ENCODE data around the gene SEMA6A.

DNA sequence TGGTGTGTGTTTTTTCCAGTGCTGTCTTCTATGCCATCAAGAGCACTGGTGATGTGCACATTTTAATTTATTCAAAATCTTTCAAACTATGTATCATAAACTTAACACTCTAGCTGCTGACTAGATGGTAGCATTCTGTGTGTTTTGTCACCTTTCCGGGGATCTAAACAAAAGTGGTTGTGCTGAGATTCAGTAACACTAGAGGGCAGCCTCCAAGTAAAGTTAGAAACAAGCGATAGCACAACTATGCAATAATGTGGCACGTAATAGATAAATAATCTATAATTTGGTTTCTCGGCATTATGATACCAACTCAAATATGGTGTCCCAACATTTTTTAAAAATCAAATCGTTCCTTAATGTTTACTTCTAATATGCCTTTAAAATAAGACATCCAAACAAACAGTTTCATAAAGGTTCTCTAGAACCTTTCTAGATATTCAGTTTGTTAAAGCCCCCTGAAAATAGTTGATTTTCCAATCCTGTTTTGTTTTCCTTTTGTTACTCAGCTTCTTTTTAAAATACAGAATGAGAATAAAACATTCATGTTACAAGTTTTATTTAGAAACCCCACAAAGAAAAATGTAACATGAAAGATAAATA, 16.9 kb downstream of the SEMA6A start:
- TF ChIP-seq, protein P1, sequence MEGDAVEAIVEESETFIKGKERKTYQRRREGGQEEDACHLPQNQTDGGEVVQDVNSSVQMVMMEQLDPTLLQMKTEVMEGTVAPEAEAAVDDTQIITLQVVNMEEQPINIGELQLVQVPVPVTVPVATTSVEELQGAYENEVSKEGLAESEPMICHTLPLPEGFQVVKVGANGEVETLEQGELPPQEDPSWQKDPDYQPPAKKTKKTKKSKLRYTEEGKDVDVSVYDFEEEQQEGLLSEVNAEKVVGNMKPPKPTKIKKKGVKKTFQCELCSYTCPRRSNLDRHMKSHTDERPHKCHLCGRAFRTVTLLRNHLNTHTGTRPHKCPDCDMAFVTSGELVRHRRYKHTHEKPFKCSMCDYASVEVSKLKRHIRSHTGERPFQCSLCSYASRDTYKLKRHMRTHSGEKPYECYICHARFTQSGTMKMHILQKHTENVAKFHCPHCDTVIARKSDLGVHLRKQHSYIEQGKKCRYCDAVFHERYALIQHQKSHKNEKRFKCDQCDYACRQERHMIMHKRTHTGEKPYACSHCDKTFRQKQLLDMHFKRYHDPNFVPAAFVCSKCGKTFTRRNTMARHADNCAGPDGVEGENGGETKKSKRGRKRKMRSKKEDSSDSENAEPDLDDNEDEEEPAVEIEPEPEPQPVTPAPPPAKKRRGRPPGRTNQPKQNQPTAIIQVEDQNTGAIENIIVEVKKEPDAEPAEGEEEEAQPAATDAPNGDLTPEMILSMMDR (IDR thresholded peaks at IDR 0.05 in 8 of 11, conservative IDR thresholded peaks at IDR 0.05 in 3 of 11), result peak in 5 of 11 experiments; percentile 24 to 39 (median 34)
- no peak for TF ChIP-seq POLR2A (IDR thresholded peaks at IDR 0.05)
